ENCODE measurements around the gene ZNF655.
"Not testable (repeated sequence)": the region's sequence is repeated elsewhere in the genome, so short reads cannot be mapped to it uniquely, and the experiment has no call there.

Gene ZNF655

GRCh38 chr7:99562114-99562784, 3.8 kb downstream of the ZNF655 start:
- Histone ChIP-seq H3K9me2 (replicated peaks; ENCODE audit: insufficient read depth, low read length) (no peaks in the 10 kb centered on the region), H3K27me3 (replicated peaks; ENCODE audit: insufficient read depth, low read length) (no peaks in the 10 kb centered on the region), H3K9me3 (replicated peaks; ENCODE audit: insufficient read depth, low read length) (no peaks in the 10 kb centered on the region), H3K36me3 (replicated peaks; ENCODE audit: insufficient read depth, low read length) (no peaks in the 10 kb centered on the region), H4K20me1 (ENCODE audit: insufficient read depth, low read length) (no peaks in the 10 kb centered on the region), H2AFZ (ENCODE audit: low read length) (no peak overlapping the region), H3K4me3 (ENCODE audit: low read length) (no peak overlapping the region), H3K9ac (ENCODE audit: low read length) (no peak overlapping the region), H3K4me1 (ENCODE audit: low read length) (no peaks in the 10 kb centered on the region), H3K27ac (ENCODE audit: low read length) (no peak overlapping the region), H3K79me2 (ENCODE audit: low read length) (no peaks in the 10 kb centered on the region), H3F3A (ENCODE audit: insufficient read depth, low read length) (peaks cover 11% of the 10 kb centered on the region), H3K4me2 (ENCODE audit: low read depth, low read length) (no peak overlapping the region)
- DNase-seq: no peak
- no peak for TF ChIP-seq EZH2 (optimal IDR thresholded peaks at IDR 0.05; ENCODE audit: low read depth, low read length)
- no peak for TF ChIP-seq EZH2phosphoT487 (IDR thresholded peaks at IDR 0.05; ENCODE audit: low read length)
- TF ChIP-seq CTCF (IDR thresholded peaks at IDR 0.05; ENCODE audit: low read length): no peak

GRCh38 chr7:99562832-99563231, 4.4 kb downstream of the ZNF655 start:
- Histone ChIP-seq H3F3A (ENCODE audit: insufficient read depth, low read length) (peaks cover 5% of the 10 kb centered on the region; the same call in 1 of the 2 replicates), H3K27me3 (replicated peaks; ENCODE audit: insufficient read depth, low read length) (no peaks in the 10 kb centered on the region), H4K20me1 (ENCODE audit: insufficient read depth, low read length) (no peaks in the 10 kb centered on the region), H2AFZ (ENCODE audit: low read length) (no peak overlapping the region), H3K4me3 (ENCODE audit: low read length) (no peak overlapping the region), H3K9me2 (replicated peaks; ENCODE audit: insufficient read depth, low read length) (no peaks in the 10 kb centered on the region), H3K36me3 (replicated peaks; ENCODE audit: insufficient read depth, low read length) (no peaks in the 10 kb centered on the region), H3K9me3 (replicated peaks; ENCODE audit: insufficient read depth, low read length) (no peaks in the 10 kb centered on the region), H3K79me2 (ENCODE audit: low read length) (no peaks in the 10 kb centered on the region), H3K4me2 (ENCODE audit: low read depth, low read length) (no peak overlapping the region), H3K9ac (ENCODE audit: low read length) (no peak overlapping the region), H3K4me1 (ENCODE audit: low read length) (no peaks in the 10 kb centered on the region), H3K27ac (ENCODE audit: low read length) (no peak overlapping the region)
- DNase-seq: no peak
- TF ChIP-seq EZH2phosphoT487 (IDR thresholded peaks at IDR 0.05; ENCODE audit: low read length) (no peak), CTCF (IDR thresholded peaks at IDR 0.05; ENCODE audit: low read length) (no peak), EZH2 (optimal IDR thresholded peaks at IDR 0.05; ENCODE audit: low read depth, low read length) (no peak)

- H3K36me3 ChIP-seq (replicated peaks; ENCODE audit: insufficient read depth, low read length): no peaks in the 10 kb centered on the region
- H3K4me3 ChIP-seq (ENCODE audit: low read length): no peak overlapping the region
- H3K9me2 ChIP-seq (replicated peaks; ENCODE audit: insufficient read depth, low read length): no peaks in the 10 kb centered on the region
- H3K4me2 ChIP-seq (ENCODE audit: low read depth, low read length): no peak overlapping the region
- TF ChIP-seq EZH2 (optimal IDR thresholded peaks at IDR 0.05; ENCODE audit: low read depth, low read length) (no peak), EZH2phosphoT487 (IDR thresholded peaks at IDR 0.05; ENCODE audit: low read length) (no peak), CTCF (IDR thresholded peaks at IDR 0.05; ENCODE audit: low read length) (no peak)
- H3K79me2 ChIP-seq (ENCODE audit: low read length): no peaks in the 10 kb centered on the region
- H3K9me3 ChIP-seq (replicated peaks; ENCODE audit: insufficient read depth, low read length): no peaks in the 10 kb centered on the region
- no peaks in the 10 kb centered on the region for H3F3A ChIP-seq (ENCODE audit: insufficient read depth, low read length)
- no peak overlapping the region for H3K27ac ChIP-seq (ENCODE audit: low read length)
- H2AFZ ChIP-seq (ENCODE audit: low read length): no peak overlapping the region
- H4K20me1 ChIP-seq (ENCODE audit: insufficient read depth, low read length): no peaks in the 10 kb centered on the region
- H3K27me3 ChIP-seq (replicated peaks; ENCODE audit: insufficient read depth, low read length): no peaks in the 10 kb centered on the region
- H3K4me1 ChIP-seq (ENCODE audit: low read length): no peaks in the 10 kb centered on the region
- H3K9ac ChIP-seq (ENCODE audit: low read length): no peak overlapping the region
- no peak for DNase-seq
These were observed 5.2 kb downstream of the ZNF655 start for GRCh38 chr7:99563650-99564049.

- not testable (repeated sequence) for H3K36me3 ChIP-seq (replicated peaks; ENCODE audit: insufficient read depth, low read length); H3K4me2 ChIP-seq (ENCODE audit: low read depth, low read length); H4K20me1 ChIP-seq (ENCODE audit: insufficient read depth, low read length); H3K9me3 ChIP-seq (replicated peaks; ENCODE audit: insufficient read depth, low read length); H3K79me2 ChIP-seq (ENCODE audit: low read length); H2AFZ ChIP-seq (ENCODE audit: low read length); H3K27ac ChIP-seq (ENCODE audit: low read length); H3K27me3 ChIP-seq (replicated peaks; ENCODE audit: insufficient read depth, low read length); DNase-seq; H3K4me1 ChIP-seq (ENCODE audit: low read length); H3K9ac ChIP-seq (ENCODE audit: low read length); H3K4me3 ChIP-seq (ENCODE audit: low read length); H3F3A ChIP-seq (ENCODE audit: insufficient read depth, low read length); H3K9me2 ChIP-seq (replicated peaks; ENCODE audit: insufficient read depth, low read length)
These were observed 10.3 kb downstream of the ZNF655 start for GRCh38 chr7:99568770-99569169.

Data from MM.1S (cell line).